ENCODE results near the gene MYO5B. TPM values are rescaled to one million over a fixed set of nuclear protein-coding genes. Genes with fewer than 3 reads are reported as not detected.

Gene MYO5B
- total and polyA plus RNA-seq, 2 of the 4 experiments (the other 2 are of a cell fraction): 0.24 to 0.54 TPM

DNA sequence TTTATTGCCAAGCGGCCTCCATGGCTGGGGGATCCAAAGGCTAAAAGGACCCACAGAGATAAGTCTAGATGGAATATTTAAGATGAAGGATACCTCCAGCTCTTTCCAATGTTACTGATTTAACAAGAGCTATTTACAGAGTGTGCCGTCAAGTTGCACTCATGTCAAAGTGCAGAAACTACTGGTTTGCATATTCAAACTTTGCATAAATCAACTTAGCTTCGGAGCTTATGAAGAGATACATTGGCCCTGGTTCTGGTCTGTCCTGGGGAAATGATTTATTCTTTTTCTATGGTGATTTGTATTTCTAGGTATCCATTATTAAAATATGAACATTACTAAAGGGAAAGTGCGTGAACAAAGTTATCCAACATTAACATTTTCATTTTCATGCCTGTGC lies 14.4 kb upstream of the MYO5B start:
- no peak overlapping the region for H2BK20ac ChIP-seq (ENCODE audit: low read depth, low read length)
- no peak overlapping the region for H2AFZ ChIP-seq (replicated peaks; ENCODE audit: low read length, poor library complexity)
- no peak overlapping the region for H2AK5ac ChIP-seq (ENCODE audit: low read depth, low read length)
- H3K9me1 ChIP-seq (ENCODE audit: insufficient read depth, low read length): no peaks in the 10 kb centered on the region
- no peak for ATAC-seq (ENCODE audit: low read depth)
- H2BK120ac ChIP-seq (ENCODE audit: low read depth, low read length): no peak overlapping the region
- H3K4me1 ChIP-seq (ENCODE audit: control insufficient read depth, insufficient read depth, low read length): no peaks in the 10 kb centered on the region
- no peak overlapping the region for H3K14ac ChIP-seq (replicated peaks; ENCODE audit: low read depth, low read length)
- H2AK9ac ChIP-seq (replicated peaks; ENCODE audit: low read depth, low read length, poor library complexity): no peak overlapping the region
- no peak overlapping the region for H3K4me2 ChIP-seq (ENCODE audit: low read depth, low read length)
- no peak overlapping the region for H4K91ac ChIP-seq (ENCODE audit: insufficient read depth, low read depth, low read length)
- no peak overlapping the region for H3K27ac ChIP-seq (ENCODE audit: insufficient read depth, low read length)
- dilution Hi-C loops (cut with HindIII; ENCODE audit: low sequenced_read_pairs, unreplicated experiment) (no loop called here), intact Hi-C loops (cut with micrococcal nuclease) (loop anchor here (10.0 kb wide), 1 partner anchor 265 kb away; no protein-coding TSS in a partner anchor), in situ Hi-C loops (cut with MboI; ENCODE audit: low sequenced_read_pairs) (no loop called here)
- H3K4me3 ChIP-seq (ENCODE audit: insufficient read depth, low read depth, low read length): no peak overlapping the region
- BruUV-seq (replicated peaks): no TSS peak
- H3K23ac ChIP-seq (ENCODE audit: low read depth, low read length): no peak overlapping the region
- no peak overlapping the region for H3K4ac ChIP-seq (ENCODE audit: low read depth, low read length)
- no peak overlapping the region for H2BK5ac ChIP-seq (ENCODE audit: low read depth, low read length, poor library complexity, severe bottlenecking)
- no peak overlapping the region for H4K5ac ChIP-seq (ENCODE audit: low read depth, low read length)
- CTCF ChIA-PET: interaction anchor here (0.9 kb wide), 1 partner anchor 148 kb away, joined by 3 read pairs; no protein-coding TSS in a partner anchor
- H3K79me1 ChIP-seq (ENCODE audit: low read depth in 1 of 2, low read length in 2 of 2): no peaks in the 10 kb centered on the region
- H2BK15ac ChIP-seq (ENCODE audit: low read depth, low read length): no peak overlapping the region
- no peak overlapping the region for H4K8ac ChIP-seq (ENCODE audit: low read depth in 2 of 2, low read length in 2 of 2)
- POLR2A ChIA-PET (ENCODE audit: unreplicated experiment): no interaction called here
- no peaks in the 10 kb centered on the region for H4K20me1 ChIP-seq (ENCODE audit: insufficient read depth, low read length)
- H3K18ac ChIP-seq (ENCODE audit: low read depth, low read length): no peak overlapping the region
- TF ChIP-seq NFE2L2 (IDR thresholded peaks at IDR 0.05; ENCODE audit: low read depth, low read length) (no peak), MAZ (IDR thresholded peaks at IDR 0.05; ENCODE audit: borderline replicate concordance, low read depth, low read length) (no peak), RCOR1 (IDR thresholded peaks at IDR 0.05; ENCODE audit: insufficient replicate concordance, low read length) (no peak), BHLHE40 (IDR thresholded peaks at IDR 0.05; ENCODE audit: low read depth, low read length) (no peak), RFX5 (IDR thresholded peaks at IDR 0.05; ENCODE audit: low read depth, low read length) (no peak), POLR2A (IDR thresholded peaks at IDR 0.05; ENCODE audit: low read depth, low read length) (no peak), CTCF (conservative IDR thresholded peaks at IDR 0.05; ENCODE audit: low read depth, low read length) (no peak), CEBPB (IDR thresholded peaks at IDR 0.05; ENCODE audit: low read depth, low read length) (no peak), RAD21 (IDR thresholded peaks at IDR 0.05; ENCODE audit: low read length) (no peak)
- no CpG with 5 or more reads among the region's 4 CpGs for WGBS, 2 experiments (ENCODE audit: extremely low coverage in 2 of 2, insufficient read length in 1 of 2)
- no peak overlapping the region for H3K9ac ChIP-seq (ENCODE audit: low read depth, low read length)
- peaks cover under 1% of the 10 kb centered on the region; the same call in 1 of the 2 replicates for H3K27me3 ChIP-seq (ENCODE audit: control insufficient read depth, insufficient read depth, low read length)
- no peaks in the 10 kb centered on the region for H3K36me3 ChIP-seq (ENCODE audit: control insufficient read depth, insufficient read depth, low read length)
- no peak overlapping the region for H3K56ac ChIP-seq (ENCODE audit: extremely low read depth, insufficient read depth, low read length)
- H3K9me3 ChIP-seq (ENCODE audit: control insufficient read depth, insufficient read depth, low read length): no peaks in the 10 kb centered on the region
- no peak for DNase-seq

Data from IMR-90 (cell line).